ENCODE measurements around the gene KLKB1. TPM values are rescaled to one million over a fixed set of nuclear protein-coding genes. Genes with fewer than 3 reads are reported as not detected.

The KLKB1 gene
- total RNA-seq, 2 experiments from 2014 or later = not detected

GRCh38 chr4:186202490-186203140 lies 24.7 kb upstream of the KLKB1 start:
- intact Hi-C loops (cut with micrococcal nuclease; ENCODE audit: unreplicated experiment) = loop anchor here (1.0 kb wide), 1 partner anchor 55 kb away; no protein-coding TSS in a partner anchor
- no peak overlapping the region for H3K4me3 ChIP-seq (ENCODE audit: low read depth, low read length, poor library complexity, severe bottlenecking)
- no peaks in the 10 kb centered on the region for H3K79me2 ChIP-seq (ENCODE audit: insufficient read depth, low read depth, low read length)
- no peak overlapping the region for H3K4me2 ChIP-seq (ENCODE audit: low read length)
- no TSS peak for BruUV-seq (replicated peaks)
- ChIA-PET CTCF (ENCODE audit: unreplicated experiment) (no interaction called here), POLR2A (interaction anchor here (1.6 kb wide), 1 partner anchor 12 kb away, joined by 4 read pairs; the partner anchor contains the start of gene CYP4V2)
- no peak overlapping the region for H2AFZ ChIP-seq (ENCODE audit: low read length)
- H3K9me2 ChIP-seq (ENCODE audit: insufficient read depth, low read length) = no peaks in the 10 kb centered on the region
- H3K9me3 ChIP-seq (ENCODE audit: low read length) = no peaks in the 10 kb centered on the region
- DNase-seq (ENCODE audit: low spot score) = no peak
- H4K20me1 ChIP-seq (ENCODE audit: insufficient read depth, low read length) = no peaks in the 10 kb centered on the region
- H3K36me3 ChIP-seq (ENCODE audit: insufficient read depth, low read length) = no peaks in the 10 kb centered on the region
- H3K4me1 ChIP-seq (ENCODE audit: insufficient read depth, low read length, poor library complexity, severe bottlenecking) = peaks cover 6% of the 10 kb centered on the region
- TF ChIP-seq EZH2phosphoT487 (IDR thresholded peaks at IDR 0.05; ENCODE audit: borderline replicate concordance, low read depth, low read length) (no peak), CTCF (conservative IDR thresholded peaks at IDR 0.05; ENCODE audit: low read length) (no peak)
- no peak overlapping the region for H3K27ac ChIP-seq (ENCODE audit: low read depth, low read length, poor library complexity, severe bottlenecking)

GRCh38 chr4:186203406-186203805 lies 23.9 kb upstream of the KLKB1 start:
- no peak for TF ChIP-seq CTCF (conservative IDR thresholded peaks at IDR 0.05; ENCODE audit: low read length)
- TF ChIP-seq EZH2phosphoT487 (IDR thresholded peaks at IDR 0.05; ENCODE audit: borderline replicate concordance, low read depth, low read length) = no peak

GRCh38 chr4:186204103-186204559 lies 23.2 kb upstream of the KLKB1 start:
- no TSS peak for BruUV-seq (replicated peaks)
- Histone ChIP-seq H3K9me2 (ENCODE audit: insufficient read depth, low read length) (no peaks in the 10 kb centered on the region), H3K4me3 (ENCODE audit: low read depth, low read length, poor library complexity, severe bottlenecking) (no peak overlapping the region), H3K79me2 (ENCODE audit: insufficient read depth, low read depth, low read length) (no peaks in the 10 kb centered on the region), H3K9me3 (ENCODE audit: low read length) (no peaks in the 10 kb centered on the region), H2AFZ (ENCODE audit: low read length) (no peak overlapping the region), H3K4me1 (ENCODE audit: insufficient read depth, low read length, poor library complexity, severe bottlenecking) (peaks cover 6% of the 10 kb centered on the region), H3K27ac (ENCODE audit: low read depth, low read length, poor library complexity, severe bottlenecking) (no peak overlapping the region), H3K36me3 (ENCODE audit: insufficient read depth, low read length) (0 out of 2 replicates have a peak, but pooled peaks cover 2% of the 10 kb centered on the region), H3K4me2 (ENCODE audit: low read length) (no peak overlapping the region), H4K20me1 (ENCODE audit: insufficient read depth, low read length) (no peaks in the 10 kb centered on the region)
- intact Hi-C loops (cut with micrococcal nuclease; ENCODE audit: unreplicated experiment) = no loop called here
- DNase-seq (ENCODE audit: low spot score) = no peak
- ChIA-PET CTCF (ENCODE audit: unreplicated experiment) (no interaction called here), POLR2A (no interaction called here)
- TF ChIP-seq EZH2phosphoT487 (IDR thresholded peaks at IDR 0.05; ENCODE audit: borderline replicate concordance, low read depth, low read length) = no peak
- TF ChIP-seq CTCF (conservative IDR thresholded peaks at IDR 0.05; ENCODE audit: low read length) = no peak

More at GRCh38 chr4:186203406-186203805, 23.9 kb upstream of the KLKB1 start:
- no peaks in the 10 kb centered on the region for H3K9me3 ChIP-seq (ENCODE audit: low read length)
- H4K20me1 ChIP-seq (ENCODE audit: insufficient read depth, low read length) = no peaks in the 10 kb centered on the region
- no peak overlapping the region for H3K4me3 ChIP-seq (ENCODE audit: low read depth, low read length, poor library complexity, severe bottlenecking)
- H3K79me2 ChIP-seq (ENCODE audit: insufficient read depth, low read depth, low read length) = no peaks in the 10 kb centered on the region
- H3K4me2 ChIP-seq (ENCODE audit: low read length) = no peak overlapping the region
- intact Hi-C loops (cut with micrococcal nuclease; ENCODE audit: unreplicated experiment) = no loop called here
- no peak for DNase-seq (ENCODE audit: low spot score)
- ChIA-PET CTCF (ENCODE audit: unreplicated experiment) (no interaction called here), POLR2A (no interaction called here)
- H3K4me1 ChIP-seq (ENCODE audit: insufficient read depth, low read length, poor library complexity, severe bottlenecking) = peaks cover 6% of the 10 kb centered on the region
- no peaks in the 10 kb centered on the region for H3K36me3 ChIP-seq (ENCODE audit: insufficient read depth, low read length)
- H2AFZ ChIP-seq (ENCODE audit: low read length) = no peak overlapping the region
- H3K27ac ChIP-seq (ENCODE audit: low read depth, low read length, poor library complexity, severe bottlenecking) = no peak overlapping the region
- H3K9me2 ChIP-seq (ENCODE audit: insufficient read depth, low read length) = no peaks in the 10 kb centered on the region
- no TSS peak for BruUV-seq (replicated peaks)

All from OCI-LY7 (cell line).